HepG2 (cell line): ENCODE data around the gene MYO18B. TPM values are rescaled to one million over a fixed set of nuclear protein-coding genes. Genes with fewer than 3 reads are reported as not detected.

ENCODE experiments used
- ATAC-seq: fragments of 200-7000 bp; cut with Tn5 transposase; 3 replicates; pipeline ENCODE4 v1.9.1; 2020; ENCODE audit warnings: mild to moderate bottlenecking, moderate library complexity
- BruUV-seq: library from RNA; stranded (reverse); fragments of 400-500 nt; replicated peaks from 2 replicates; lab custom pipeline; 2021; lab: Mats Ljungman, UMichigan
- CTCF ChIA-PET: fragments of 300-600 bp; formaldehyde crosslinking; extraction: SDS; loops from one replicate; lab custom pipeline; 2021; ENCODE audit warnings: low total read pairs, inconsistent platforms, low intra/inter-chr PET ratio; lab: Yijun Ruan, JAX
- POLR2A ChIA-PET: fragments of 350-600 bp; sonication (Branson Sonifier 250); formaldehyde crosslinking; loops from one replicate; lab custom pipeline; 2020; ENCODE audit warnings: antibody characterized with exemption, inconsistent platforms; lab: Yijun Ruan, JAX
- DNase-seq: peaks from one replicate; pipeline ENCODE4 v3.0.0-alpha.2; 2015; ENCODE audit warnings: low spot score
- FAIRE-seq: peaks from 3 replicates; lab custom pipeline; 2011; peaks lifted over from hg19 to GRCh38; lab: Jason Lieb, UNC
- H2AFZ ChIP-seq: one replicate; pipeline ENCODE4 v1.6.1; 2011; ENCODE audit warnings: low read length, inconsistent platforms
- H3K27ac ChIP-seq: fragments of 300-600 bp; 3 replicates; pipeline ENCODE4 v1.8.0; 2011; ENCODE audit warnings: mixed run types, mild to moderate bottlenecking, mixed read lengths, low read length, inconsistent platforms; ENCODE audit not compliant: insufficient read depth; ENCODE audit errors: extremely low read length
- H3K27me3 ChIP-seq, 2 experiments: fragments of 200-600 bp in 1 of 2; 2 replicates in 1 of 2; 3 replicates in 1 of 2; pipeline versions ENCODE4 v1.6.0 to v1.8.0; 2011; ENCODE audit warnings: low read length in 2 of 2, mild to moderate bottlenecking in 2 of 2, moderate library complexity in 2 of 2, inconsistent platforms in 1 of 2; ENCODE audit not compliant: insufficient read depth in 2 of 2, control insufficient read depth in 1 of 2
- H3K36me3 ChIP-seq, 2 experiments: fragments of 200-600 bp in 1 of 2; replicated peaks in 1 of 2; 2 replicates in 1 of 2; 3 replicates in 1 of 2; pipeline versions ENCODE4 v1.5.1 to v1.8.0; 2011; ENCODE audit warnings: low read length in 2 of 2, inconsistent platforms in 1 of 2; ENCODE audit not compliant: insufficient read depth in 2 of 2, control insufficient read depth in 1 of 2
- H3K4me1 ChIP-seq: 2 replicates; pipeline ENCODE4 v1.5.1; 2012; ENCODE audit warnings: low read length, inconsistent platforms; ENCODE audit not compliant: insufficient read depth
- H3K4me2 ChIP-seq: 2 replicates; pipeline ENCODE4 v1.6.0; 2011; ENCODE audit warnings: low read depth, low read length, inconsistent platforms
- H3K4me3 ChIP-seq, 3 experiments: fragments of 200-600 bp in 1 of 3; sonication (generic), shearing (Covaris generic) in 1 of 3; replicated peaks in 1 of 3; 2 replicates each; pipeline ENCODE4 v1.5.1; 2011 to 2016; ENCODE audit warnings: low read length in 3 of 3, inconsistent platforms in 2 of 3, low read depth in 2 of 3, mild to moderate bottlenecking in 2 of 3, control low read depth in 1 of 3, mixed read lengths in 1 of 3; ENCODE audit not compliant: insufficient read depth in 1 of 3
- H3K79me2 ChIP-seq: one replicate; pipeline ENCODE4 v1.6.1; 2011; ENCODE audit warnings: low read length, inconsistent platforms; ENCODE audit not compliant: insufficient read depth
- H3K9ac ChIP-seq: 2 replicates; pipeline ENCODE4 v1.6.0; 2011; ENCODE audit warnings: mild to moderate bottlenecking, low read depth, low read length, inconsistent platforms; ENCODE audit not compliant: insufficient read depth
- H3K9me3 ChIP-seq: 2 replicates; pipeline ENCODE4 v1.5.1; 2012; ENCODE audit warnings: mild to moderate bottlenecking, low read length
- H4K20me1 ChIP-seq: 2 replicates; pipeline ENCODE4 v1.6.0; 2011; ENCODE audit warnings: inconsistent platforms, mild to moderate bottlenecking, low read length, moderate library complexity; ENCODE audit not compliant: insufficient read depth
- ADNP ChIP-seq: sonication (generic); formaldehyde crosslinking; IDR thresholded peaks from 2 replicates; pipeline ENCODE4 v1.4.0; 2020; ENCODE audit warnings: missing genetic modification reagents
- CTCF ChIP-seq: sonication (generic); formaldehyde crosslinking; IDR thresholded peaks from 2 replicates; pipeline ENCODE4 v1.5.0; 2020; ENCODE audit warnings: mild to moderate bottlenecking, missing genetic modification reagents, moderate library complexity
- HDAC6 ChIP-seq: fragments of 200-600 bp; sonication (generic); IDR thresholded peaks from 2 replicates; pipeline ENCODE4 v1.7.0; 2017; ENCODE audit warnings: mild to moderate bottlenecking, antibody characterized with exemption, low read length, low read depth
- HMG20B ChIP-seq: conservative IDR thresholded peaks from 2 replicates; pipeline ENCODE4 v1.6.1; 2016; ENCODE audit warnings: missing genetic modification reagents, missing compliant biosample characterization
- KDM2A ChIP-seq: sonication (generic); formaldehyde crosslinking; IDR thresholded peaks from 2 replicates; pipeline ENCODE4 v1.4.0; 2020; ENCODE audit warnings: low read depth, missing genetic modification reagents, borderline replicate concordance
- LCORL ChIP-seq, 2 experiments: fragments of 450-650 bp in 1 of 2; sonication (generic) in 1 of 2; formaldehyde crosslinking in 1 of 2; IDR thresholded peaks; 2 replicates each; pipeline versions ENCODE4 v1.5.0 to v1.6.1; 2017 to 2020; ENCODE audit warnings: antibody characterized with exemption in 1 of 2, missing genetic modification reagents in 1 of 2
- PATZ1 ChIP-seq: sonication (generic); formaldehyde crosslinking; IDR thresholded peaks from 2 replicates; pipeline ENCODE4 v1.4.0; 2020; ENCODE audit warnings: missing genetic modification reagents
- PCBP1 ChIP-seq: fragments of 200-400 bp; formaldehyde crosslinking; IDR thresholded peaks from 2 replicates; pipeline ENCODE4 v1.6.1; 2017; ENCODE audit warnings: mild to moderate bottlenecking, low read depth, low read length, borderline replicate concordance
- PREB ChIP-seq: sonication (generic); formaldehyde crosslinking; IDR thresholded peaks from 2 replicates; pipeline ENCODE4 v1.4.0; 2020; ENCODE audit warnings: missing genetic modification reagents
- SAFB2 ChIP-seq: sonication (generic); formaldehyde crosslinking; IDR thresholded peaks from 2 replicates; pipeline ENCODE4 v1.5.1; 2020; ENCODE audit warnings: missing genetic modification reagents, low read depth, mild to moderate bottlenecking, borderline replicate concordance
- SOX5 ChIP-seq: IDR thresholded peaks from 2 replicates; pipeline ENCODE4 v1.6.1; 2016; ENCODE audit warnings: borderline replicate concordance
- ZNF143 ChIP-seq: sonication (generic); formaldehyde crosslinking; IDR thresholded peaks from 2 replicates; pipeline ENCODE4 v1.4.0; 2020; ENCODE audit warnings: missing genetic modification reagents
- ZNF629 ChIP-seq: sonication (generic); formaldehyde crosslinking; conservative IDR thresholded peaks from 2 replicates; pipeline ENCODE4 v1.5.0; 2020; ENCODE audit warnings: missing genetic modification reagents
- ZNF747 ChIP-seq: sonication (generic); formaldehyde crosslinking; IDR thresholded peaks from 2 replicates; pipeline ENCODE4 v1.8.1; 2023; ENCODE audit warnings: missing genetic modification reagents, mild to moderate bottlenecking, borderline replicate concordance
- ZNF761 ChIP-seq: sonication (generic); formaldehyde crosslinking; conservative IDR thresholded peaks from 2 replicates; pipeline ENCODE4 v1.4.0; 2020; ENCODE audit warnings: mild to moderate bottlenecking, missing genetic modification reagents
- ZSCAN30 ChIP-seq: sonication (generic); formaldehyde crosslinking; IDR thresholded peaks from 2 replicates; pipeline ENCODE4 v1.5.0; 2020; ENCODE audit warnings: mild to moderate bottlenecking, missing genetic modification reagents
- ZUFSP ChIP-seq: sonication (generic); formaldehyde crosslinking; IDR thresholded peaks from 2 replicates; pipeline ENCODE4 v1.9.0; 2021; ENCODE audit warnings: missing genetic modification reagents, mild to moderate bottlenecking, borderline replicate concordance
- WGBS: methylation state at CpG from one replicate; pipeline ENCODE4 v1.1.6; 2017; ENCODE audit warnings: low lambda C conversion rate; 5-methylcytosine and 5-hydroxymethylcytosine counted together
- in situ Hi-C: cut with HindIII; loops from 2 replicates; pipeline ENCODE4 v1.10.0; 2017; ENCODE audit warnings: low pct_unique_long_range_greater_than_20kb; ENCODE audit not compliant: extremely low pct_ligation_motif_present
- intact Hi-C: fragments of 100-400 bp; cut with micrococcal nuclease; formaldehyde crosslinking; loops from one replicate; pipeline ENCODE4 v1.10.0; 2022; ENCODE audit not compliant: unreplicated experiment
- polyA plus RNA-seq, 8 experiments: library from polyadenylated mRNA; depleted of rRNA in 3 of 8; stranded (reverse) in 7 of 8; unstranded in 1 of 8; fragments of >200 nt; fragmentation: Illumina TruSeq in 4 of 8; extraction: Trizol in 4 of 8; gene quantifications; 2 replicates each; pipeline versions ENCODE4 v1.2.1 to v1.2.3, GENCODE V29; 2011 to 2016; ENCODE audit warnings: low read depth in 4 of 8, missing spikeins in 1 of 8, mixed read lengths in 1 of 8; ENCODE audit not compliant: insufficient read depth in 1 of 8
- total RNA-seq, 5 experiments: library from RNA; depleted of rRNA; stranded (reverse); fragments of >200 nt; fragmentation: Illumina TruSeq; extraction: Trizol; gene quantifications; 2 replicates each; pipeline ENCODE4 v1.2.3, GENCODE V29; 2016; ENCODE audit warnings: low read depth in 1 of 5

The MYO18B gene
- total and polyA plus RNA-seq, 2 of the 13 experiments (the other 11 are each of a cell fraction or from before 2014, with no cell fraction given) = 0.01 TPM; not detected in 1

GRCh38 chr22:25764270-25765015, 22.5 kb downstream of the MYO18B start:
- Histone ChIP-seq H3K9me3 (peaks cover 18% of the 10 kb centered on the region), H3K4me2 (no peak overlapping the region), H3K9ac (no peak overlapping the region), H3K27ac (no peak overlapping the region), H3K4me3 (no peak overlapping the region), H2AFZ (no peak overlapping the region), H4K20me1 (no peaks in the 10 kb centered on the region), H3K36me3 (no peaks in the 10 kb centered on the region), H3K79me2 (no peaks in the 10 kb centered on the region), H3K27me3 (peaks cover 6 to 13% of the 10 kb centered on the region in 2 experiments; a peak in 3 of 5 replicates), H3K4me1 (peaks cover 30% of the 10 kb centered on the region)
- in situ Hi-C loops = no loop called here
- BruUV-seq = no TSS peak
- ATAC-seq (no peak), FAIRE-seq (no peak), DNase-seq (no peak)
- WGBS = 19% methylated on average over 3 of the region's 8 CpGs
- intact Hi-C loops = no loop called here
- CTCF ChIA-PET = no interaction called here
- POLR2A ChIA-PET = no interaction called here
- peak; percentile 79 for TF ChIP-seq ZNF143
- TF ChIP-seq PREB (CRISPR knock-in tag) = no peak
- TF ChIP-seq ZNF629 (CRISPR knock-in tag) = peak; percentile 53; the same call in 1 of the 2 replicates
- TF ChIP-seq KDM2A = no peak
- TF ChIP-seq LCORL (IDR thresholded peaks at IDR 0.05) = no peak
- no peak for TF ChIP-seq LCORL (CRISPR knock-in tag; IDR thresholded peaks at IDR 0.05)
- no peak for TF ChIP-seq ZUFSP
- TF ChIP-seq ADNP (CRISPR knock-in tag) = no peak
- TF ChIP-seq CTCF = peak; percentile 44
- no peak for TF ChIP-seq HDAC6
- TF ChIP-seq ZSCAN30 = no peak
- TF ChIP-seq SOX5 (CRISPR knock-in tag) = no peak
- no peak for TF ChIP-seq HMG20B (CRISPR knock-in tag)
- no peak for TF ChIP-seq PATZ1 (CRISPR knock-in tag)
- TF ChIP-seq PCBP1 = no peak
- no peak for TF ChIP-seq ZNF747 (CRISPR knock-in tag)
- TF ChIP-seq ZNF761 = no peak
- no peak for TF ChIP-seq SAFB2
